ENCODE results near the gene RPSA. TPM values are rescaled to one million over a fixed set of nuclear protein-coding genes. Genes with fewer than 3 reads are reported as not detected.

Gene RPSA
- total RNA-seq, 1 experiment from 2014 or later, result 3,033 TPM

GRCh38 chr3:39423436-39423970 lies 17.0 kb downstream of the RPSA start:
- H3K27me3 ChIP-seq (ENCODE audit: control insufficient read depth, insufficient read depth, low read length), result peaks cover 2% of the 10 kb centered on the region; the same call in 1 of the 2 replicates
- DNase-seq, result no peak
- no peak overlapping the region for H3K4me3 ChIP-seq (ENCODE audit: insufficient read depth, low read depth, low read length)
- no peaks in the 10 kb centered on the region for H3K36me3 ChIP-seq (replicated peaks; ENCODE audit: control insufficient read depth, insufficient read depth, low read length)

- no peak for DNase-seq
- Histone ChIP-seq H3K36me3 (replicated peaks; ENCODE audit: control insufficient read depth, insufficient read depth, low read length) (no peaks in the 10 kb centered on the region), H3K27me3 (ENCODE audit: control insufficient read depth, insufficient read depth, low read length) (no peaks in the 10 kb centered on the region), H3K4me3 (ENCODE audit: insufficient read depth, low read depth, low read length) (no peak overlapping the region)
Observed at GRCh38 chr3:39426312-39426711, 19.8 kb downstream of the RPSA start.

DNA sequence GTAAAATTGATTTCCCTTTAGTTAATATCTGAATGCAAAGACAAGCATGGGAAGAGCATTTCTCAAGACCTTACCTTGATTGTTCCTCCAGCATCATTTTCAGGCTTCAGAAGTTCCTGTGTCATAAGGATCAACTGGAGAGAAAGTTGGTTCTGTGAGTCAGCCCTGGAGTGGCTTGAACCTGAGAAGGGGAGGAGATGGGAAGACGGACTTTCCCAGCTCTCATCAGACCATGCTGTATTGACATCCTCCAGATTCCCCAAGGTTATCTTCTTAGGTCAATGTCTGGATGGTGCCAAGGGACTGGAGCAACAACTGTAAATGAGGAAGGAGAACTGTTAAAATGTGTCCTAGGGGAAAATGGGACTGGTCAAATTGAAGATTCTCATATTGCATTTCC lies 21.0 kb downstream of the RPSA start:
- H3K27me3 ChIP-seq (ENCODE audit: control insufficient read depth, insufficient read depth, low read length), result no peaks in the 10 kb centered on the region
- no peaks in the 10 kb centered on the region for H3K36me3 ChIP-seq (replicated peaks; ENCODE audit: control insufficient read depth, insufficient read depth, low read length)
- H3K4me3 ChIP-seq (ENCODE audit: insufficient read depth, low read depth, low read length), result no peak overlapping the region
- no peak for DNase-seq

GRCh38 chr3:39428745-39429201 lies 22.3 kb downstream of the RPSA start:
- DNase-seq, result no peak
- Histone ChIP-seq H3K4me3 (ENCODE audit: insufficient read depth, low read depth, low read length) (no peak overlapping the region), H3K27me3 (ENCODE audit: control insufficient read depth, insufficient read depth, low read length) (no peaks in the 10 kb centered on the region), H3K36me3 (replicated peaks; ENCODE audit: control insufficient read depth, insufficient read depth, low read length) (no peaks in the 10 kb centered on the region)

DNA sequence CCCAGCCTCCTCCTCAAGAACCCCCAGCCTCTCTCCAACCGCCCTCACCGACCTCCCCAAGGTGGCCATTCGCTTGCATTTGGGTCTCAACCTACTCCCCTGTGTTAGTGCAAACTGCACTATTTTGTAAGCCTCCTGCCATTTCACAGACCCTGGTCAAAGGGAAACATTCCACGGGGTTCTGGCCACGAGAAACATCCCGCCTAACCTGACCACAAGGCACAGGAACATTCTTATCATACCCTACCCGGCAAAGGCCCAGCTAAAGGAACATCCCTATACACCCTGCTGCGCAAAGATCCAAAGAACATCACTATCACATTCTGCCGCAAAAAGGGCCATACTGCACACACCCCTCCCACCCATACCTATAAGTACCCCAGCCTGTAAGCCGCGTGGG lies 22.9 kb downstream of the RPSA start:
- H3K36me3 ChIP-seq (replicated peaks; ENCODE audit: control insufficient read depth, insufficient read depth, low read length), result no peaks in the 10 kb centered on the region
- no peaks in the 10 kb centered on the region for H3K27me3 ChIP-seq (ENCODE audit: control insufficient read depth, insufficient read depth, low read length)
- H3K4me3 ChIP-seq (ENCODE audit: insufficient read depth, low read depth, low read length), result no peak overlapping the region
- DNase-seq, result no peak

GRCh38 chr3:39432342-39432741 lies 25.8 kb downstream of the RPSA start:
- Histone ChIP-seq H3K36me3 (replicated peaks; ENCODE audit: control insufficient read depth, insufficient read depth, low read length) (no peaks in the 10 kb centered on the region), H3K4me3 (ENCODE audit: insufficient read depth, low read depth, low read length) (no peak overlapping the region), H3K27me3 (ENCODE audit: control insufficient read depth, insufficient read depth, low read length) (no peaks in the 10 kb centered on the region)
- DNase-seq, result no peak

DNA sequence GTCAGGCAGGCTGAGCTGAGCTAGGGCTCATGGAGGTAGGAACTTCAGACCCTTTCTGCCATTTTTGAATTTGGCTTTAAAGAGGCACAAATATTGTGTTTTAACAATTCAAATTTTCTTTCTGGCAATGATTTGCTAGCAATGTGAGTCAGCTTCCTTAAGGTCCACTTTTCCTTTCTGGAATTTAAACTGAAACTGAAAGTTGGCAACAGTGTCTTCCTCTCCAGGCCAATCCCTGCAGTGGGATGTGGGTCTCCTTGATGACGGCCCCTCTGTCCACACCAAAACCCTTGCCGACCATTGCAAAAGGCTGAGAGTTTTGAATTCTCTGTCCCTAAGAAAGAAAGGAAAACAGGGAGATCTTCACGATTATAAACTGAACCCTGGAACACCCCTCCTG lies 27.1 kb downstream of the RPSA start:
- no peak overlapping the region for H3K4me3 ChIP-seq (ENCODE audit: insufficient read depth, low read depth, low read length)
- H3K36me3 ChIP-seq (replicated peaks; ENCODE audit: control insufficient read depth, insufficient read depth, low read length), result no peaks in the 10 kb centered on the region
- DNase-seq, result no peak
- H3K27me3 ChIP-seq (ENCODE audit: control insufficient read depth, insufficient read depth, low read length), result no peaks in the 10 kb centered on the region

DNA sequence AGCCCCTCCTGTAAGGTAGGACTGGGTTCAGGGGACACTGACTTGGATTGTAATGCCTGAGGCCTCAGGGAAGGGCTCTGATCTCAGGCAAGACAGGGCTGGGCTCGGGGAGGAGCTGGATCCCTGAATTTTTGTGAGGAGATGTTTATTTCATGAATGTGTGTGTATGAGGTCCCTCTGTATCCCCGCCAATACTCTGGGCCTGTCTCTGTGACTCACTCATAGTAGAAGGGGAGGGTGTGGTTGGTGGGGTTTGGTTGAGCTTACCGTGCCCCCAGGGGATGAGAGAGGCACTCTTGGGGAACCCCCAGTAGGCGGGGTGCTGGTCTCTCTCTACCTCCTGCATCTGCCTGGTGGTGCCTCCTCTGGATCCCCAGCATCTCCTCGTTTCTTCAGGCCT lies 28.1 kb downstream of the RPSA start:
- no peaks in the 10 kb centered on the region for H3K27me3 ChIP-seq (ENCODE audit: control insufficient read depth, insufficient read depth, low read length)
- H3K36me3 ChIP-seq (replicated peaks; ENCODE audit: control insufficient read depth, insufficient read depth, low read length), result no peaks in the 10 kb centered on the region
- no peak for DNase-seq
- H3K4me3 ChIP-seq (ENCODE audit: insufficient read depth, low read depth, low read length), result no peak overlapping the region

GRCh38 chr3:39435006-39435748 lies 28.7 kb downstream of the RPSA start:
- DNase-seq, result no peak
- Histone ChIP-seq H3K4me3 (ENCODE audit: insufficient read depth, low read depth, low read length) (no peak overlapping the region), H3K36me3 (replicated peaks; ENCODE audit: control insufficient read depth, insufficient read depth, low read length) (no peaks in the 10 kb centered on the region), H3K27me3 (ENCODE audit: control insufficient read depth, insufficient read depth, low read length) (no peaks in the 10 kb centered on the region)

- Histone ChIP-seq H3K4me3 (ENCODE audit: insufficient read depth, low read depth, low read length) (no peak overlapping the region), H3K27me3 (ENCODE audit: control insufficient read depth, insufficient read depth, low read length) (no peaks in the 10 kb centered on the region)
- no peak for DNase-seq
Observed at GRCh38 chr3:39438880-39439279, 32.4 kb downstream of the RPSA start.

GRCh38 chr3:39440316-39440715 lies 33.8 kb downstream of the RPSA start:
- H3K4me3 ChIP-seq (ENCODE audit: insufficient read depth, low read depth, low read length), result no peak overlapping the region
- H3K36me3 ChIP-seq (replicated peaks; ENCODE audit: control insufficient read depth, insufficient read depth, low read length), result no peaks in the 10 kb centered on the region
- H3K27me3 ChIP-seq (ENCODE audit: control insufficient read depth, insufficient read depth, low read length), result no peaks in the 10 kb centered on the region
- no peak for DNase-seq

More at GRCh38 chr3:39438880-39439279, 32.4 kb downstream of the RPSA start:
- H3K36me3 ChIP-seq (replicated peaks; ENCODE audit: control insufficient read depth, insufficient read depth, low read length), result no peaks in the 10 kb centered on the region

DNA sequence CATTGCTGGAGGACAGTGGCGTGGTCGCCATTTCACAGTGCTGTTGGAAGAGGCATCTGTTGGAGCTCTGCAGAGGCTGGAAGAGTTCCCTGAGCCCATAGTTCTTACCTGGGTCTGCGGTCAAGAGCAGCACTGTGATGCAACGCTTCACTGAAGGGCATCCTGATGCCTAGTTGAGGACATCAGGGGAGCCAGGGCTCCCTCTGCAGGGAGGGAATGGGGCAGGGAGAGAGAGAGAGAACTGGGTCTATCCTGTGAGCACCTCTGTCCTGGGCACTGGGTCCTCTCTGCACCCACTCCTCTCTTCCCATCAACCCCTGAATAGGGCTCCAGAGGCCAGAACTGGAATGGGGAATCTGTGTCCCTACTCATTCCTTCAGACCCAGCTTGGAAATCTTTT lies 37.0 kb downstream of the RPSA start:
- Histone ChIP-seq H3K4me3 (ENCODE audit: insufficient read depth, low read depth, low read length) (no peak overlapping the region), H3K27me3 (ENCODE audit: control insufficient read depth, insufficient read depth, low read length) (no peaks in the 10 kb centered on the region), H3K36me3 (replicated peaks; ENCODE audit: control insufficient read depth, insufficient read depth, low read length) (no peaks in the 10 kb centered on the region)
- peak; percentile 56 for DNase-seq

DNA sequence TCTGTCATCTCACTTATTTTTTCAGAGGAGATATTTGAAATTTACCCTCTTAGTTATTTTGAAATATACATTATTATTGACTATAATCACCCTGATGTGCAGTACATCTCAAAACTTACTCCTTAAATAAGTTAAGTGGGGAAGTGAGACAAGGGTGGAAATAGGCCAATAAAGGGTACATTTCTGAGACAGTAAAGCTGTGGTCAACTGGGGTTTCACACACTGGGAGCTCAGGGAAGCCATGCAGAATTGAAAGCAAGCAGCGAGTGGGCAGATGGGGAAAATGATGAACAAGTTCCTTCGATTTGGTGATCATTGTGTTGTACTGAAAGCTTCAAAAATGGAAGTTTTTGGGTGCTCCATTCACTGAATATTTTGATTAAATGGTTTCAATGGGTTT lies 39.4 kb downstream of the RPSA start:
- DNase-seq, result no peak
- H3K4me3 ChIP-seq (ENCODE audit: insufficient read depth, low read depth, low read length), result no peak overlapping the region
- no peaks in the 10 kb centered on the region for H3K27me3 ChIP-seq (ENCODE audit: control insufficient read depth, insufficient read depth, low read length)
- H3K36me3 ChIP-seq (replicated peaks; ENCODE audit: control insufficient read depth, insufficient read depth, low read length), result no peaks in the 10 kb centered on the region

DNA sequence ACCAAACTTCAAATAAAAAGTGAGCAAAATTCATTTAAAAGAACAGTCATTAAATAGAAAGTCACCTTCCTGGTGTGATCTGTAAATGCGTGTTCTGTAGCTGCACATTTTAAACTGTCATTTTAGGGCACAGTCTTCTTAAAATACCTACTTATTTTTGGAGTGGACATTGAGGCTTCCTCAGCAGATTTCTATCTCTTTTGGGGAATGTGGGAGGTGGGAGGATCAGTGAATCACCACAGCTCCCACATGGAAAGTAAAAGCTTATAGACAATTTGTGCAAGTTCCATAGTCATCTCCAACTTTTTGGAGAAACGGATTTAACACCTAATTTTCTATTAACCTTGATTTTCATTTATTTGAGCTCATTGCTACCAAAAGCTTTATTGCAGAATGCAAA lies 39.9 kb downstream of the RPSA start:
- no peak overlapping the region for H3K4me3 ChIP-seq (ENCODE audit: insufficient read depth, low read depth, low read length)
- no peaks in the 10 kb centered on the region for H3K27me3 ChIP-seq (ENCODE audit: control insufficient read depth, insufficient read depth, low read length)
- no peak for DNase-seq
- no peaks in the 10 kb centered on the region for H3K36me3 ChIP-seq (replicated peaks; ENCODE audit: control insufficient read depth, insufficient read depth, low read length)

DNA sequence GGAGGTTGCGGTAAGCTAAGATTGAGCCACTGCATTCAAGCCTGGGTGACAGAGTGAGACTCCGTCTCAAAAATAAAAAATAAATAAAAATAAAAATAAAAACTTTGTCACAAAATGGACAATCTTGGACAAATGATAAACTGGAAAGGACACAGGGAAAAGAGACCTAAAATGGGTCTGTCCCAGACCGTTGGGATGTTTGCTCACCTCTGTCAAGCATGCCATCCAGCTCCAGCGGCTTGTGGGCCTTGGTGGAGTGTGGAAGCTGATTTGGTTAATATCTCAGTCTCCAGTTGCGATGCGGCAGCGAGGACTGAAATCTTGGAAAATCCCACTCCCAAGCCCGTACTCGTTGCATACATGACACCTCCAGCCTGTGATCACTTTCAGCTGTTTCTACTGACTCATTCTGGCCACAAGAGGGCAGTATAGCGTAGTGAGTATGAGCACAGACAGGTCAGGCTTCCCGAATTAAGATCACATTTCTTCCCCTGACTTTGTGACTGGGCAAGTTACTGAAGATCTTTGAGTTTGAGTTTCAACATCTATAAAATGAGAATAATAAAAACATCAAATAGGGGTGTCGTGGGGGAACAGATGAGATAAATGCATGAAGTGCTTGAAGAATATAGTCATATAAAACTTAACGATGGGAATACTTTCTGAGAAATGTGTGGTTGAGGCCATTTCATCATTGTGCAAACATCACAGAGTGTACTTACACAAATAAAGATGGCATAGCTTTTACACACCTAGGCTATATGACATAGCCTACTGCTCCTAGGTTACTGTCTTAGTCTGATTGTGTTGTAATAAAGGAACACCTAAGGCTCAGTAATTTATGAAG lies 41.3 kb downstream of the RPSA start:
- peak; percentile 78 for DNase-seq
- H3K27me3 ChIP-seq (ENCODE audit: control insufficient read depth, insufficient read depth, low read length), result no peaks in the 10 kb centered on the region
- no peak overlapping the region for H3K4me3 ChIP-seq (ENCODE audit: insufficient read depth, low read depth, low read length)
- no peaks in the 10 kb centered on the region for H3K36me3 ChIP-seq (replicated peaks; ENCODE audit: control insufficient read depth, insufficient read depth, low read length)

All from H7 (cell line).